ENCODE data around the gene PIEZO1.
"Not testable (repeated sequence)": the region's sequence is repeated elsewhere in the genome, so short reads cannot be mapped to it uniquely, and the experiment has no call there.

The PIEZO1 gene

DNA sequence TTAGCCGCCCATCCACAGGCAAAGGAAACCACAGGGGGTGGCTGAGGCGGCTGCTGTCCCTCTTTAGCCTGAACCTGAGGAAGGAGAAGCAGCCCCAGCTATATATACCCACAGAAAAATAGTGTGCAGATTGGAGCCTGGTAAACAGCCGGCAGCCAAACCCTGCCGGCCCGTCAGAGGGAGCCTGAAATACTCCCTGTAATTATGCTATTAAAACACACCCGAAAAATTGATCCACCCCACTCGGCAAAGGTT is 6.8 kb downstream of the PIEZO1 start:
- H3K27ac ChIP-seq = peak overlapping the region; percentile 25; the same call in 1 of the 2 replicates
- no peak overlapping the region for H3K9ac ChIP-seq (ENCODE audit: insufficient read length)
- no peak for DNase-seq (ENCODE audit: low read depth, low spot score)
- H3K36me3 ChIP-seq (ENCODE audit: insufficient read depth, low read length) = no peaks in the 10 kb centered on the region
- no peaks in the 10 kb centered on the region for H3K9me3 ChIP-seq (ENCODE audit: low read depth, low read length)
- H3K4me3 ChIP-seq = no peak overlapping the region
- TF ChIP-seq POLR2AphosphoS5 (IDR thresholded peaks at IDR 0.05; ENCODE audit: borderline replicate concordance, low read depth, low read length) (no peak), EZH2 (IDR thresholded peaks at IDR 0.05) (no peak), FOXP2 (optimal IDR thresholded peaks at IDR 0.05; ENCODE audit: control extremely low read depth, extremely low read length, insufficient read depth) (no peak)

DNA sequence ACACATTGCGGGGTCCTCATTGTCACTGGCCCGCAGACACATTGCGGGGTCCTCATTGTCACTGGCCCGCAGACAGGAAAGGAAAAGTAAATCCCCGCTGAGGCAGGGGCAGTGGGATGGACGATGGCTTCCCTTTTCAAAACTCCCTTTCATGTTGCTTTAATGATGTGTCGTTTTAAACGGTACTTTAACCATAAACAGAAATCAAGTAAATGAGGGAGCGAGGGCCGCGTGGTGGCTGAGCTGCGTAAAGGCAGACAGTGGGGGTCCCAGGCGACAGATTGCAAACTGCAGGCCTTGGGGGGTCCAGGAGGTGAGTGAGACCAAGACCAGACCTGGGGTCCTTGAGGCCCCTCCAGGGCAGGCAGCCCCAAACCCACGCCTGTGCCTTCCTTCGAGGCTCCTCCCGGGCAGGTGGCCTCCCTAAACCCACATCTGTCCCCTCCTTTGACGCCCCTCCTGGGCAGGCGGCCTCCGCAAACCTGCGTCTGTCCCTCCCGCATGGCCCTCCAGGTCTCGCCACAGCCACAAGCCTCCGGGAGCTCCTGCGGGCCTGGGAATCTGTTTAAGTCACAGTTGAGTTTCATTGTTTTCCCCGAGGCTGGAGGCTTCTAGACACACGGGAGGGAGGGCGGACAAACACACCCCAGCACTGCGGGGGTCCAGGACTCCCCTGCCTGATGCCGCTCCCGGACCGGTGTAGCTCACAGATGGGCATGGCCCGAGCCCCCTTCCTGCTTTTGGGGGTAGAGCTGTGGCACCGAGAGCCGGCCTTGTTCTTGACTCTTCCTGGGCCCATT is 7.3 kb downstream of the PIEZO1 start:
- Histone ChIP-seq H3K4me3 (no peak overlapping the region), H3K9me3 (ENCODE audit: low read depth, low read length) (no peaks in the 10 kb centered on the region), H3K36me3 (ENCODE audit: insufficient read depth, low read length) (no peaks in the 10 kb centered on the region), H3K9ac (ENCODE audit: insufficient read length) (no peak overlapping the region), H3K27ac (peak overlapping the region; percentile 62; the same call in 1 of the 2 replicates)
- TF ChIP-seq POLR2AphosphoS5 (IDR thresholded peaks at IDR 0.05; ENCODE audit: borderline replicate concordance, low read depth, low read length) (no peak), EZH2 (IDR thresholded peaks at IDR 0.05) (no peak)
- no peak for DNase-seq (ENCODE audit: low read depth, low spot score)

DNA sequence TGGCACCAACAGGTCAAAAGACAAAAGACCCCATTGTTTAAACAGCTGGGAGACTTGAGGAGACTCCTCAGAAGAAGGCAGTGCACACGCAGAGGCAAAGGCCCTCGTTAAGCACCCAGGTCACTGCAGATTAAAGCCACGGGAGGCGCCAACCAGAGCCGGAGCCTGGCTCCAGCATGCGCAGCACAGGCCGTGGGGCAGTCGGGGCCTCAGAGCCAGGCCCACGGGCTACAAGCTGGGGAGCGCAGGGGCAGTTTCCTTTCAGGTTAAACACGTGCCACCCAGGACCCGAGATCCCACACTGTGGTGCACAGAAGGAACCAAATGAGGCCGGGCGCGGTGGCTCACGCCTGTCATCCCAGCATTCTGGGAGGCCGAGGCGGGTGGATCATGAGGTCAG is 9.2 kb downstream of the PIEZO1 start:
- Histone ChIP-seq H3K4me3 (no peak overlapping the region), H3K9me3 (ENCODE audit: low read depth, low read length) (no peaks in the 10 kb centered on the region), H3K27ac (no peak overlapping the region), H3K36me3 (ENCODE audit: insufficient read depth, low read length) (no peaks in the 10 kb centered on the region), H3K9ac (ENCODE audit: insufficient read length) (no peak overlapping the region)
- DNase-seq (ENCODE audit: low read depth, low spot score) = no peak
- no peak for TF ChIP-seq EZH2 (IDR thresholded peaks at IDR 0.05)
- no peak for TF ChIP-seq POLR2AphosphoS5 (IDR thresholded peaks at IDR 0.05; ENCODE audit: borderline replicate concordance, low read depth, low read length)
- TF ChIP-seq FOXP2 (optimal IDR thresholded peaks at IDR 0.05; ENCODE audit: control extremely low read depth, extremely low read length, insufficient read depth) = no peak

DNA sequence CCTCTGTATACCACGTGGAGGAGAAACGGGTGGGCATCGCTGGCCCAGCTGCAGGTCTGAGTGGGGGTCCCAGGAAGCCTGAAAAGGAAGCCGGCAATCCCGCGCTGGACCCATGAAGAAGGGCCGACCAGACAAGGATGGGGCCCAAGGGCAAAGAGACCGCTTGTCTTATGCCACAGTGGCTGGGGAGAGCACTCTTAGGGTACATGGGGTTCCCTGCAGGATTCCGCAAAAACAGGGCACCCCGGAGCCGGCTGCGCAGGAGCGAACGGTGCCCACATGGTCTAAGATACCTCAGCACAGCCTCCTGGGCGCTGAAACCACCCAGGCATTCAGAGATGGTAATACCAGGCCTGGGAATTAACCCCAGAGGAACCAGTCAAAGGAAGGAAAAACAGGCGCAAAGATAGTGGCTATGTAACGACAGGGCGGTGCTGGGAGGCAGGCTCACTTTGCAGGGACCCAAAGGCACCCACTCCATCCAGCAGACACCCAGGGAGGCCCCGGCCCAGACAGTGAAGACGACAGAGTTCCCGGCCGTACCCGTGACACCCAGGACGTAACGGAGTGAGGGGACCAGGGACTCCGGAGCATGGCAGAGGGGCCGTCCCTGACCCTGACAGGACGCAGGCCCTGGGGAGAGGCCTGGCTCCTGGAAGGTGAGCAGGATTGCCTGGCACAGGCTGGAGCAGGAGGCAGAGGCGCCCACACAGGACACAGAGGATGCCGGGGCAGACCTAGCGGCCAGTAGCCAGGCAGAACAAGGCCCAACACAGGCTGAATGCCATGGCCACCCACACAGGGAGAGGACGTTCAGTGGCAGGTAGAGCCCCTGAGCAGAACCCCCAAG is 10.3 kb downstream of the PIEZO1 start:
- no peak overlapping the region for H3K27ac ChIP-seq
- H3K9me3 ChIP-seq (ENCODE audit: low read depth, low read length) = no peaks in the 10 kb centered on the region
- no peak overlapping the region for H3K4me3 ChIP-seq
- TF ChIP-seq FOXP2 (optimal IDR thresholded peaks at IDR 0.05; ENCODE audit: control extremely low read depth, extremely low read length, insufficient read depth) = no peak
- TF ChIP-seq EZH2 (IDR thresholded peaks at IDR 0.05) = no peak
- TF ChIP-seq POLR2AphosphoS5 (IDR thresholded peaks at IDR 0.05; ENCODE audit: borderline replicate concordance, low read depth, low read length) = no peak
- no peaks in the 10 kb centered on the region for H3K36me3 ChIP-seq (ENCODE audit: insufficient read depth, low read length)
- H3K9ac ChIP-seq (ENCODE audit: insufficient read length) = no peak overlapping the region
- no peak for DNase-seq (ENCODE audit: low read depth, low spot score)

DNA sequence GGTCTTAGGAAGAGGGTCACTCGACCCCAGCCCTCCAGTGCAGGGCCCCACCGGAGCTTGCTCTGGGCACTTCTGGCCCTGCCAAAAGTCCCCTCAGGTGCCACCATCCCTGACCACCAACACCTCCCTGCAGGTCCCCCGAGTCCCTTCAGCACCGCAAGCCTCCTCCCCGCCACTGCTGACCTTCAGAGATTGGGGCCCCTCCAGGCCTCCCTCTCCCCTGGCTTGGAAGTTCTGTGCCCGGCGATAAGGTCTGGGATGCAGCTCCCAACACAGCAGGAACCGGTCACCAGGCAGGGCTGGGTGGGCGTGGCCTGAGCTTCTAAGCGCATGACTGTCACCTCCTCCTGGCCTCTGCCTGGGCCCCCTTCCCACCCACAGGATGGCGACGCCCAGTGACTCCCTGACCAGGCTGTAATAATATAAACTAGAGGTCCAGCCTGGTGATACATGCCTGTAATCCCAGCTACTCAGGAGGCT is 11.2 kb downstream of the PIEZO1 start:
- Histone ChIP-seq H3K9me3 (ENCODE audit: low read depth, low read length) (no peaks in the 10 kb centered on the region), H3K4me3 (no peak overlapping the region), H3K36me3 (ENCODE audit: insufficient read depth, low read length) (no peaks in the 10 kb centered on the region), H3K9ac (ENCODE audit: insufficient read length) (no peak overlapping the region), H3K27ac (no peak overlapping the region)
- no peak for DNase-seq (ENCODE audit: low read depth, low spot score)
- TF ChIP-seq EZH2 (IDR thresholded peaks at IDR 0.05) (no peak), POLR2AphosphoS5 (IDR thresholded peaks at IDR 0.05; ENCODE audit: borderline replicate concordance, low read depth, low read length) (no peak)

DNA sequence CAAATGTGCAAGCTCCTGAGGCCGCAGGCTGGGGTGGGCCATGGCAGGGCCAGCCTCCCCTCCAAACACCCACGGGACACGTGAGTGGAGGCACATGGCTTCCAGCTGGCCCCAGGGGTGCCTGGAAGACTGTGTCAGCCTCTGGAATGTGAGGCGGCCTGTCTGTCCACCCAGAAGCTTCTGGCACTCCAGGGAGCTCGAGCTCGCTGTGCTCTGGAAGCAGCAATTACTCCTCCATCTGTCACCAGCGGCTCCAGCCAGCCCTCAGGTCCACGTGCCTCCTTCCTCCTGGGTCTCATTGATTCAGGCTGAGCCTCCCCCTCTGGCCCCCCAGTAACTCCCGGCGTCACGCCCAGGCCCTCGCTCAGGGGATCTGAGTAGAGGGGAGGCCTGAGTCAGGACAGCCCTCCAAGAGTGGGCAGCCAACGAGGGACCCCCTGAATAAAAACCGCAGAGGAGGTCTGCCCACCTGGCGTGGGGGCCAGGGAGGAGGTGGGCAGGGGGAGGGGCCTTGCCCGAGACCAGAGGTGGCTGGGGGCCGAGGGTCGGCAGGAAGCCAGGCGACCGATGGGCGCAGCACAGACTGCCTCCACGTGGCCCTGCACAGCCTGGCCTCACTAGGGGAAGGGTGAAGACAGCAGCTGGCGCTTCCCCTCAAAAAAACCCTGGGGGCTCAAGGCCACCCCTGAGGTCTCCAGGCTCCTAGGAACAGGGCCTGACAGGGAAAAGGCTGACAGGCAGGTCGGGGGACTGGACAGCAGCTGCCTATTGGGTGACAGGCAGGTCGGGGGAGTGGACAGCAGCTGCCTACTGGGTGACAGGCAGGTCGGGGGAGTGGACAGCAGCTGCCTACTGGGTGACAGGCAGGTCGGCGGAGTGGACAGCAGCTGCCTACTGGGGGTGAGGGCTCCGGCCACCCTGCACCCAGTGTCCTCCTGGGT is 11.9 kb downstream of the PIEZO1 start:
- Histone ChIP-seq H3K9me3 (ENCODE audit: low read depth, low read length) (no peaks in the 10 kb centered on the region), H3K9ac (ENCODE audit: insufficient read length) (no peak overlapping the region), H3K36me3 (ENCODE audit: insufficient read depth, low read length) (no peaks in the 10 kb centered on the region), H3K4me3 (no peak overlapping the region), H3K27ac (peak overlapping the region; percentile 42; the same call in 1 of the 2 replicates)
- TF ChIP-seq POLR2AphosphoS5 (IDR thresholded peaks at IDR 0.05; ENCODE audit: borderline replicate concordance, low read depth, low read length) (no peak), EZH2 (IDR thresholded peaks at IDR 0.05) (no peak), FOXP2 (optimal IDR thresholded peaks at IDR 0.05; ENCODE audit: control extremely low read depth, extremely low read length, insufficient read depth) (no peak)
- DNase-seq (ENCODE audit: low read depth, low spot score) = no peak

DNA sequence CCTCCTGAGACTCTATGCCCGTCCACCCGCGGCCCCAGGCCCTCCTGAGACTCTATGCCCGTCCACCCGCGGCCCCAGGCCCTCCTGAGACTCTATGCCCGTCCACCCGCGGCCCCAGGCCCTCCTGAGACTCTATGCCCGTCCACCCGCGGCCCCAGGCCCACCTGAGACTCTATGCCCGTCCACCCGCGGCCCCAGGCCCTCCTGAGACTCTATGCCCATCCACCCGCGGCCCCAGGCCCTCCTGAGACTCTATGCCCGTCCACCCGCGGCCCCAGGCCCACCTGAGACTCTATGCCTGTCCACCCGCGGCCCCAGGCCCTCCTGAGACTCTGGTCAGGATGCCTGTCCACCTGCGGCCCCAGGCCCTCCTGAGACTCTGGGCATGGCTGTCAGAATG is 13.2 kb downstream of the PIEZO1 start:
- H3K9ac ChIP-seq (ENCODE audit: insufficient read length); H3K27ac ChIP-seq; H3K4me3 ChIP-seq; DNase-seq (ENCODE audit: low read depth, low spot score); H3K36me3 ChIP-seq (ENCODE audit: insufficient read depth, low read length); H3K9me3 ChIP-seq (ENCODE audit: low read depth, low read length): not testable (repeated sequence)

DNA sequence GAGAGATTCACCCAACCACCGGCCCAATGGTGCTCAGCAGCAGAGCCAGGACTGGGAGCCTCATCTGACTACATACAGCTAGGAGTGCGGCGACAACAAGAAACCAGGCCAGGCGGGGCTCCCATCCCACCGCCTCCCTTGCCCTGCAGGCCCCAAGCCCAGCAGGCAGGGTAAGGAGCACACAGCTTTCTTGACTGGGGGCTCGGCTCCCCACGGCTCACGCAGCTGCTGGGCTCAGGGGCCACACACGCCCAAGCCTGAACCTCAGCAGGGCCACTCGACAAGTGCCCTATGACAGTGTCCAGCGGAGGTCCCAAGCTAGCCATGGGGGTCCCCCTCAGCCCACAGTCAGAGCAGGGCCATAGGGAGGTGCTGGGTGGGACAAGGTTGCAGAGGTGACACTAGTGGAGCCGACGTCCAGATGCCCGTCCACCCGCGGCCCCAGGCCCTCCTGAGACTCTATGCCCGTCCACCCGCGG is 13.7 kb downstream of the PIEZO1 start:
- no peak for DNase-seq (ENCODE audit: low read depth, low spot score)
- Histone ChIP-seq H3K4me3 (peak overlapping the region; percentile 66), H3K36me3 (ENCODE audit: insufficient read depth, low read length) (no peaks in the 10 kb centered on the region), H3K9me3 (ENCODE audit: low read depth, low read length) (no peaks in the 10 kb centered on the region), H3K27ac (peak overlapping the region; percentile 73), H3K9ac (ENCODE audit: insufficient read length) (peak overlapping the region; percentile 15)
- TF ChIP-seq EZH2 (IDR thresholded peaks at IDR 0.05) (no peak), POLR2AphosphoS5 (IDR thresholded peaks at IDR 0.05; ENCODE audit: borderline replicate concordance, low read depth, low read length) (peak; percentile 12; the same call in 1 of the 2 replicates)

Data from SK-N-MC (cell line).